Nephron (organoid): ENCODE measurements around the gene MTM1.

Experiments
- H3K27ac Mint-ChIP-seq, 3 experiments: 2 replicates each; pipeline ENCODE4 v1.8.0; 2020; ENCODE audit warnings: mixed read lengths in 3 of 3, mild to moderate bottlenecking in 2 of 3, moderate library complexity in 1 of 3
- H3K27me3 Mint-ChIP-seq: 2 replicates; pipeline ENCODE4 v1.8.0; 2021; ENCODE audit warnings: low read depth, mild to moderate bottlenecking, moderate library complexity, mixed read lengths
- H3K36me3 Mint-ChIP-seq: 2 replicates; pipeline ENCODE4 v1.8.0; 2020; ENCODE audit warnings: low read depth, mixed read lengths
- H3K4me1 Mint-ChIP-seq: 2 replicates; pipeline ENCODE4 v1.8.0; 2020; ENCODE audit warnings: mixed read lengths
- H3K4me3 Mint-ChIP-seq, 3 experiments: 2 replicates each; pipeline ENCODE4 v1.8.0; 2020; ENCODE audit warnings: mild to moderate bottlenecking in 3 of 3, mixed read lengths in 3 of 3, moderate library complexity in 2 of 3
- H3K9me3 Mint-ChIP-seq: 2 replicates; pipeline ENCODE4 v1.8.0; 2020; ENCODE audit warnings: mixed read lengths
- CTCF ChIP-seq, 3 experiments: fragments of 200-600 bp; sonication (generic); IDR thresholded peaks; one replicate each; pipeline ENCODE4 v1.5.0; 2021; ENCODE audit warnings: antibody characterized with exemption in 3 of 3; ENCODE audit not compliant: unreplicated experiment in 3 of 3

Gene MTM1

DNA sequence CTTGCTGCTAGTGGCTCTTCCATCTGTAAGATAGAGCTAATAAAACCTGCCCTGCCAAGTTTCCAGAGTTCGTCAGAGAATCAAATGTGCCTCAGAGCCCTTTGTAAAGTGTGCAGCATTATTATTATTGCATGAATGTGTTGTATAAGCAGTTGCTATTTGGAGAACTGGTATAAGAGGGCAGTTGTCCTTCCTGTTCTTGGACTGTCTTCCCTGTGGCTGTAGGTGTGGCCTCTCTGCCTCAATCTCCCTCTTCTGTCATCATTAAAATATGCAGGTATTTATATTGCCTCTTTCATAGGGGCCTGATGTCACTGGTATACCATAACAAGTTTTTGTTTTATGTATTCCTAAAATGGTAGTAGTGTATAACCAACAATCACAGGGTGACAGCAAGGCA is 3.8 kb downstream of the MTM1 start:
- no peaks in the 10 kb centered on the region for H3K36me3 Mint-ChIP-seq
- no peak for TF ChIP-seq CTCF (IDR thresholded peaks at IDR 0.05; ENCODE audit: unreplicated experiment in 3 of 3)
- no peak overlapping the region for H3K4me3 Mint-ChIP-seq
- no peak overlapping the region for H3K27ac Mint-ChIP-seq
- peaks cover 18% of the 10 kb centered on the region for H3K4me1 Mint-ChIP-seq
- no peaks in the 10 kb centered on the region for H3K27me3 Mint-ChIP-seq
- H3K9me3 Mint-ChIP-seq, result peaks cover 2% of the 10 kb centered on the region

DNA sequence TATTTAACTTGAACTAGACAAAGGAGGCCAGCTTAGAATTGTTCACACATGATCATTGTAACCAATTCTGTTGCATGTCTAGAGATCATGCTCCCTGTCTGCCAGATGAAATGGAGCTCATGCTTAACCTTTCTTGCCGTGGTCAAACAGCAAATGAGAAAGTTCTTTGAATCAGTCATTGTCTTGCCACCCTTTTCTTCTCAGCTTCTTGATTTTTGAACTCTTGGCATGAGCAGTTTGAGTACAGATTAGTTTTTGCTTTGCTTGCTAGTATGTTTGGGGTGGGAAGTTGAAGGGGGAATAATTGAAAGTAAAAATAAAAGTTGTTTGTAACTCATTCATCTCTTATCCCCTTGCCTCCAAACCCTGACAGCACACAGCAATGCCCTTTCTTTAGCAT is 4.7 kb downstream of the MTM1 start:
- Mint-ChIP-seq H3K9me3 (peaks cover 2% of the 10 kb centered on the region), H3K4me1 (peaks cover 13% of the 10 kb centered on the region), H3K27me3 (no peaks in the 10 kb centered on the region), H3K27ac (no peak overlapping the region), H3K36me3 (no peaks in the 10 kb centered on the region), H3K4me3 (no peak overlapping the region)
- TF ChIP-seq CTCF (IDR thresholded peaks at IDR 0.05; ENCODE audit: unreplicated experiment in 3 of 3), result no peak

DNA sequence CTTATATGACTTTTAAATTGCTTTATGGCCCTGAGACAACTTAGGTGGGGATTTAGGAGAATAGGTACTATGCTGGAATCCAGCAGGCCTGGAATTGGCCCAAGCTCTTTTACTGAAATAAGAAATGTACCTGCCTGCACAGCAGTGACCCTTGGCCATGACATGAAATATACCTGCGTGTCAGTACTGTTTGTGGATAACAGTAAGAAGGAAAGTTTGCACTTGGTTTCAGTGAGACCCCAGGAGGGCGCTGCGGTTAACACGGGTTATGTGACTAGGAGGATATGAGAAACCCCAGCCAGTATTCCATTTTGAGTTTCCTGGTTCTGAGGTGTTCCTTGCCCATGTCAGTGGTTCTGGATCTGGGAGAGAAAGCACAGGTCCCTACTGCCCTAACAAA is 5.3 kb downstream of the MTM1 start:
- Mint-ChIP-seq H3K9me3 (peaks cover 2% of the 10 kb centered on the region), H3K36me3 (no peaks in the 10 kb centered on the region), H3K4me3 (no peak overlapping the region), H3K27me3 (no peaks in the 10 kb centered on the region), H3K4me1 (peaks cover 11% of the 10 kb centered on the region), H3K27ac (no peak overlapping the region)
- no peak for TF ChIP-seq CTCF (IDR thresholded peaks at IDR 0.05; ENCODE audit: unreplicated experiment in 3 of 3)

DNA sequence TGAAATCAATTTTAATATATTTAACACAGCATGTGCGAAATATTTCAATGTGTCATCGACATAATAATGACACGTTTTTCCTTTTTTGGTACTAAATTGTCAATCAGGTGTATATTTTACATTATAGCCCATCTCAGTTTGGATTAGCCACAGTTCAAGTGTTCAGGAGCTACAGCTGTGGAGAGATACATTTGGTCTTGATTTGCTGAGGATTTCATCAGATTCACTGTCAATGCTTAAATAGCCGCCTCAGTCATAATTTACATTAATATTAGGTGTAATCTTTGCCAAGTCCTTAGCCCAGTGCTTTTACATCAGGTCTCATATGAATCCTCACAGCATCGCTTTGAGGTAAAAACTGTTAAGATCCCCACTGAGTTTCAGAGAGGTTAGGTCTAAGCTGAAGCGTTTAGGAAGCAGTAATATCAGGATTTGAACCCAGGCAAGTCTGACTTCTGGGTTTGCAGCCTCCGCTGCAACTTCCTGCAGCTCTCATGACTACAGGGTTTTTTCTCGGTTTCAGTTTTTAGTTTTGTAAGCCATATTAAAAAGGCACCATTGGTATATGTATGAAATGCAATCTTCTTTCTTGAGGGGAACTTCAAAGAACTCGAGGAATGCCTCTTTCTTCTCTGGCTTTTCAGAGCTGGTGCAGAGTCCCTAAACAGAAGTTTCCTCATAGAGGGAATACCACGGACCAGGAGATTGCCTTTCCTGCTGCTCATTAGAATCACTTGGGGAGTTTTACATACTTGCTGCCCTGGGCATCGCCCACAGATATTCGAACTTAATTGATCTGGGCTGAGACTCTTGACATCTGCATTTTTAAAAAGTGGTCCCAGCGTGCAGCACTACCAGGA is 6.4 kb downstream of the MTM1 start:
- H3K4me1 Mint-ChIP-seq, result peaks cover 7% of the 10 kb centered on the region
- no peak for TF ChIP-seq CTCF (IDR thresholded peaks at IDR 0.05; ENCODE audit: unreplicated experiment in 3 of 3)
- no peak overlapping the region for H3K4me3 Mint-ChIP-seq
- no peaks in the 10 kb centered on the region for H3K27me3 Mint-ChIP-seq
- peaks cover 2% of the 10 kb centered on the region for H3K9me3 Mint-ChIP-seq
- H3K36me3 Mint-ChIP-seq, result no peaks in the 10 kb centered on the region
- H3K27ac Mint-ChIP-seq, result no peak overlapping the region

DNA sequence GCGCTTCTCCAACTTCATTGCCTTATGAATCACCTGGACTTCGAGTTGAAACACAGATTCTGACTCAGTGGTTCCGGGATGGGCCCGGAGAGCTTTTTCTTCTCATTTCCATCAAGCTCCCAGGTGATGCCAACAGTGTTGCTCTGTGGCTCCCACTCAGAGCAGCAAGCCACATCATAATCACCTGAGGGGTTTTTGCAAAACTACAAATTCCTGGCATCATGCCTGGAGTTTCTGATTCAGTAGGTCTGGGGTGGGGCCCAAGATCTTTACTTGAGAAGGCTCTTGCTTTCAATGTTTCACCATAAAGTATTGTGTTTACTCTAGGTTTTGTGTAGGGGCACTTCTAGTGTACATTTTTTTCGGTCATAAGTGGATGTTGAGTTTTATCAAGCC is 7.0 kb downstream of the MTM1 start:
- no peak overlapping the region for H3K4me3 Mint-ChIP-seq
- H3K9me3 Mint-ChIP-seq, result peaks cover 2% of the 10 kb centered on the region
- no peaks in the 10 kb centered on the region for H3K27me3 Mint-ChIP-seq
- TF ChIP-seq CTCF (IDR thresholded peaks at IDR 0.05; ENCODE audit: unreplicated experiment in 3 of 3), result no peak
- H3K4me1 Mint-ChIP-seq, result peaks cover 5% of the 10 kb centered on the region
- no peak overlapping the region for H3K27ac Mint-ChIP-seq
- H3K36me3 Mint-ChIP-seq, result no peaks in the 10 kb centered on the region

DNA sequence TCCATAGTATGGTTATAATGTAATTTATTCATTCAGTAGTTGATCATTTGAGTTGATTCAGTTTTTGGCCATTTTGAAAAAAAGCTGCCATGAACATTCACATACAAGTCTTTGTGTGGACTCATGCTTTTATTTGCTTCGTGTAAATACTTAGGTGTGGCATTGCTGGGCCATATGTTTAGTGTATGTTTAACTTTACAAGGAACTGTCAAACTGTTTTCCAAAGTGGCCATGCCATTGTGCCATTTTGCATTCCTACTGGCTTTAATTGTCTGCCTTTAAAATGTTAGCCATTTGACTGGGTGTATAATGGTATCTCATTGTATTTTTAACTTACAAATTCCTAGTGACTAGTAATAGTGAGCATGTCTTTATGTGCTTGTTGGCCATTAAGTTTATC is 8.8 kb downstream of the MTM1 start:
- no peak for TF ChIP-seq CTCF (IDR thresholded peaks at IDR 0.05; ENCODE audit: unreplicated experiment in 3 of 3)
- Mint-ChIP-seq H3K27ac (no peak overlapping the region), H3K27me3 (no peaks in the 10 kb centered on the region), H3K4me3 (no peak overlapping the region), H3K36me3 (no peaks in the 10 kb centered on the region), H3K9me3 (peaks cover 2% of the 10 kb centered on the region), H3K4me1 (peaks cover 5% of the 10 kb centered on the region)
